ENCODE data around the gene MIEF1.

MIEF1 gene

GRCh38 chr22:39471381-39472141 is 30.5 kb upstream of the MIEF1 start:
- no peak for DNase-seq

DNA sequence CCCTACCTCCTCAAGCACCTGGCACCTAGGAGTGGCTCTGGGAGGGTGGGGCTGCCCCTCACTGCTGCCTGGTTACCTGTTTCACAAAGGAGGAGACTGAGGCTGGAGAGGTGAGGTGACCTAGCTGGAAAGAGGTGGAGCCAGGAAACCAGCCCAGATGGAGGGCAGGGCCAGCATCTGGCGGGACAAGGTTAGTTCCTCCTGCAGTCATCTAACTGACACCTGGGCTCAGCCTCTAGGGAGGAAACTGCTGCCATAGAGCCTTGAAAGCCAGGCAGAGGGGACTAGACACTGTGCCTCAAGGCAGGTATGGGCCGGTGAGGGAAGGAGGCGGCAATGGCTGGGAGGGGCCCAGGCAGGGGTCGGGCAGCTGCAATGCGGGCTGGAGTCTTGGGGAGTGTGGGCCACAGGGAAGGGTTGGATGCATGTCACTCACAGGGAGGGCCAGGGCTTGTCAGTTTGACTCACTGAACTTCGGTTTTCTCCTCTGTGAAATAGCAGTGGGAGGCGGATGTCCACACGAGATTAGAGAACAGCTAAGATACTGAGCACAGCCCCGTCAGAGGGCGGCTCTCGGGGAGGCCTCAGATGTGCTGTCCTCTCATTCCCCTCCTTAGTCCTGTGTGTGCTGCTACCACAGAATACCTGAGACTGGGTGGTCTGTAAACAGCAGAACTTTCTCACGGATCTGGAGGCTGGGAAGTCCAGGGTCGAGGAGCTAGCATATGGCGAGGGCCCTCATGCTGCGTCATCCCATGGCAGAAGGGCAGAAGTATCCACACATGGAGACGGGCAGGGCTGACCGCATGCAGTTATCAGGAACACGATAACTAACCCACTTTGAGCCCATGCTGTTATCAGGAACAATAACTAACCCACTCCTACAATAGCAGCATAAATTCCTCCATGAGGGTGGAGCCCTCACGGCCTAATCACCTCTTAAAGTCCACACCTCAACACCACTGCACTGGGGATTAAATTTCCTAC is 29.2 kb upstream of the MIEF1 start:
- DNase-seq: no peak

GRCh38 chr22:39473851-39474250 is 28.2 kb upstream of the MIEF1 start:
- no peak for DNase-seq

DNA sequence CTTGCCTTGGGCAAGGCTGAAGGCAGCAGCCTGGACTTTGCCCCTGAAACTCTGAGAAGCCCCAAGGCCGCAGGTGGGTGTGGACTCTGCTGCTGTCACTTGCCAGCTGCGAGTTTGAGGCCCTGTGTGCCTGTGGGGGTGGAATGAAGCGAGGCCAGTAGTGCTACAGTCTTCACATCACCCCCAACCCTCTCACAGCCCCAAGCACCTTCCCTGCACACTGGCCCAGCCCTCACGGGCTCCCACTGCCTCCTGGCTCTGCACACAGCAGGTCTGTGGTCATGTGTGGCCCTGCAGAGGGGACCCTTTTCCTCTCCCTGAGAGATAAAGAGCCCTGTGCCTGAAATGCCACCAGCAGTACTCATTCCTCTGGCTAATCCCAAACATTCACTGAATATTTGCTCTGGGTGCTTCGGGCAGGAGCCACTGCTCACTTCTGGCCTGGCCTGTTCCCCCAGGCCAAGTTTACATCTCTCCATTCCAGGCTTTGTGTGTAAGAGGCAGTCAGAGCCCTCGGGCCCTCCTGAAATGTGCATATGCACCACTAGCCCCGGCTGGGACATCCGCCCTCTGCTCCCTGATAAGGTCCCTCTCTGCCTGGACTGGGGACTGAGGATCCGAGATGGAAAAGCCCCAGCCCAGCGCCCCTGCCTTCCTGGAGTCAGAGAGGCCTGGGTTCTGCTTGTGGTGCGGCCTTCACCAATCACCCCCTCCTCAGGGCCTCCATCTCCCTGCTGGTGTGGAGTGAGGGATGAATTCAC is 27.6 kb upstream of the MIEF1 start:
- no peak for DNase-seq

GRCh38 chr22:39475337-39475736 is 26.8 kb upstream of the MIEF1 start:
- no peak for DNase-seq

- no peak for DNase-seq
Observed at GRCh38 chr22:39475902-39476301, 26.2 kb upstream of the MIEF1 start.

DNA sequence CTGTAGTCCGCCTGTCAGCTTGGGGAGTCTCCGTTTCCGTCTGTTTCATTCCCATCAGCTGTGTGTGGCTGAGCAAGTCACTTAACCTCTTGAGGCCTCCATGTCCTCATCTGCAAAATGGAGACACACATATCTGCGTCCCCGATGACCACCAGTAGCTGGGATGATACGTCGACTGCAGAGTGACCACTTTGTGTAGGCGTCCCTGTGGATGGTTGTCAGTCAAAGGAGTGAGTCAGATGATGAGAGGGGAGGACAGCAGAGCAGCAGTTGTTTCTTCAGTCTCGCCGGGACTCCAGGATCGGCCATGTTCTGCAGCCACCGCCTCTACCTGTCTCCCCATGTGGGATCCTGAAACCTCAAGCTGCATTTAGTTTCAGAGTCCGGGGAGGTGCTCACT is 25.4 kb upstream of the MIEF1 start:
- no peak for DNase-seq

DNA sequence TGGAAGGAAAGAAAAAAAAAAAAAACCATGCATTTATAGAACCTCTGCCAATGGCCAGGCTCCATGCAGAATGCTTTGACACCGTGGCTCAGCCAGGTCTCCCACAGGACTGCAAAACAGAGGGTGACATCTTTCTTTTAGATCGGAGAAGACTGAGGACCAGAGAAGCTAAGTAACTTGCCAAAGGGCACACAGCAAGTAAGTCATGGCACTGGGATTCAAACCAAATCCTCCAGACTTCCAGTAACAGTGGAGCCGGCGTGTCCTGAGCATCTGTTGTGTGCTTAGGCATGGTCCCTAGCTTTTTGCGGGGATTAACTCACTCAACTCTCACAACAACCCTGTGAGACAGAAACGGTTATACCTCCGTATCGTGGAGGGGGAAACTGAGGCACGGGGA is 24.5 kb upstream of the MIEF1 start:
- DNase-seq: no peak

GRCh38 chr22:39478441-39478850 is 23.6 kb upstream of the MIEF1 start:
- peak; percentile 33 for DNase-seq

DNA sequence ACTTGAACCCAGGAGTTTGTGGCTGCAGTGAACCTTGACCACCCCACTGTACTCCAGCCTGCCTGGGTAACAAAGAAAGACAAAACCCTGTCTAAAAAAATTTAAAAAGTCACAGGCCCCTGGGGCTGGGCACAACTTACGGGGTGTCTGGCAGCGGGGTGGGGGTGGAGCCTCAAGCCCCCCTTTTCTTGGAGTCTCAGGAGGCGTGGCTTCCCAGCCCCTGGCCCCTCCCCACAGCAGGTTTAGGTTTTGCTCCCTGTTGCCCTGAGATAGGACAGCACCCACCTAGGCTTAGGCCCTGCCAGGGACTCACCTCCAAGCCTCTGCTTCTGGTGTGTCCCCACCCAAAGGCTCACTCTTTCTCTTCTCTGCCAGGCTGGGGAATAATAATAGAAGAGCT is 22.8 kb upstream of the MIEF1 start:
- DNase-seq: no peak

DNA sequence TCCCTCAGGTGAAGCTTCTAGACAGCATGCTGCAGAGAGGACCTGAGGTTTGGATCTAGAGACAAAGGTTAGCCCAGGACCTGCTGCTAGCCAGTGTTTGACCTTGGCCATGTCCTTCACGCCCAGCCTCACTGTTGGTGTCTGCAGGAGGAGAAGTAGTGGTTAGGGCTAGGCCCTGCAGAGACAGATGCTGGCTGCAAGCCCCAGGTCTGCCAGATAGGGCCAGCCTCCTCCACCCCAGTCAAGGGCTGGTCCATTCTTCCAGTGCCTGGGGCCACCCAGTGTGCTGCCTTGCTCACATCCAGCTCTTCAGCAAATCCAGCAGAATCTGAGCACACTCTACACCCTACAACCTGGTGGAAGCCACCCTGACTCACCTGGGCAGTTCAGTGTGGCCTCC is 21.5 kb upstream of the MIEF1 start:
- DNase-seq: no peak

DNA sequence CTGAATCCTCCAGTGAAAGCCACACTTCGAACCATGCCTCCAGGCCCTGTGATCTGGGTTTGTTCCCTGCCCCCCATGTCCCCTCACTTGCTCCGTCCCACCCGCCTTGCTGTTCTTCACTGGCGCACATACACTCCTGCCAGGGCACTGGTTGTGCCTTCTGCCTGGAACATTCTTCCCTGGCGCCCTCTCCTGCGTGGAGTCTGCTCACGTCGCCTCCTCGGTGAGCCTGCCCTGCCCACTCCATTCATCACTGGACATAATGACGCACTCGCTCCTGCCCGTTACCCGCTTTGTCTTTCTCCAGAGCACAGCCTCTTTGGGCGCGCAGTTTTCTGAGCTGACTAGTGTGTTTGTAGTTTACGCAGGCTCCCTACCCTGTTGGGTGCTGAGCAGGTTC is 21.0 kb upstream of the MIEF1 start:
- no peak for DNase-seq

GRCh38 chr22:39481595-39481994 is 20.5 kb upstream of the MIEF1 start:
- no peak for DNase-seq

DNA sequence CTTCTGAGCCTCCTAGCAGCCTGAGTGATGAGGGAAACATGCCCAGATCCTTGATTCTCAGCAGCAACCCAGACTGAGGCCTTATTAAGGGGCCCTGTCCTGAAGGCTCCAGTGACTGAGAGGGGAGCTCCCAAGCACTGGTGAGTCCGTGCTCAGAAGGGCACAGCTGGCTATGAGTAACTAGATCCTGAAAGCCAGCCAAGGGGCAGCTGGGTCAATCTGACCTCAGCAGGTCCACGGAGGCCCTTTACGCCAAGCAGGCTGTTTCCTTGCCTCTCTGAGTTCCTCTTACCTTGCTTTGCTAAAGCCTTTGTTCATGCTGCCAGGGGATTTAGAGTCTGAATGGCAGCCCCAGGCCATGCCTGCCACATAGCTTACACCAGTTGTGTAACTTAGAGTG is 19.3 kb upstream of the MIEF1 start:
- no peak for DNase-seq

DNA sequence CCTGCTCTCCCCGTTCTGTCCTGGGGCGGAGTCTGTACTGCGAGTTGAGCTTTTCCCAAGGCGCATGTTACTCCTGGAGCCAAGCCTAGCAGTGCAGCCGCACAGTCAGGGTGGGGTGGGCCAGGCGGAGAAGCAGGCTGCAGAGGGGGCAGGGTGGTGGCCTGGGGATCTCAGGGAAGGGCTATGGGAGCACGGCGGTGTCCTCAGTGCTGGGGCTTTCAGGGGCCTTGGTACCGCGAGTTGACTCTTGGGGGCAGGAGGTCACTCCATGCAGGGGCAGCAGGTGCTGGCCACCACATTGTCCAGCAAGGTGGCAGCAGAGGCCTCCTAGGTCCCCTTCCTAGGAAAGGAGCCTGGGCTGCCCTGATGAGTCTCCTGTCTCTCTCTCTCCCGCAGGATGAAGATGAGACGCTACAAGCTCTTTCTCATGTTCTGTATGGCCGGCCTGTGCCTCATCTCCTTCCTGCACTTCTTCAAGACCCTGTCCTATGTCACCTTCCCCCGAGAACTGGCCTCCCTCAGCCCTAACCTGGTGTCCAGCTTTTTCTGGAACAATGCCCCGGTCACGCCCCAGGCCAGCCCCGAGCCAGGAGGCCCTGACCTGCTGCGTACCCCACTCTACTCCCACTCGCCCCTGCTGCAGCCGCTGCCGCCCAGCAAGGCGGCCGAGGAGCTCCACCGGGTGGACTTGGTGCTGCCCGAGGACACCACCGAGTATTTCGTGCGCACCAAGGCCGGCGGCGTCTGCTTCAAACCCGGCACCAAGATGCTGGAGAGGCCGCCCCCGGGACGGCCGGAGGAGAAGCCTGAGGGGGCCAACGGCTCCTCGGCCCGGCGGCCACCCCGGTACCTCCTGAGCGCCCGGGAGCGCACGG is 14.9 kb upstream of the MIEF1 start:
- no peak for DNase-seq

GRCh38 chr22:39487826-39488520 is 14.1 kb upstream of the MIEF1 start:
- DNase-seq: no peak

- no peak for DNase-seq
Observed at GRCh38 chr22:39488563-39489083, 13.5 kb upstream of the MIEF1 start.

GRCh38 chr22:39489094-39490068 is 12.7 kb upstream of the MIEF1 start:
- DNase-seq: no peak

DNA sequence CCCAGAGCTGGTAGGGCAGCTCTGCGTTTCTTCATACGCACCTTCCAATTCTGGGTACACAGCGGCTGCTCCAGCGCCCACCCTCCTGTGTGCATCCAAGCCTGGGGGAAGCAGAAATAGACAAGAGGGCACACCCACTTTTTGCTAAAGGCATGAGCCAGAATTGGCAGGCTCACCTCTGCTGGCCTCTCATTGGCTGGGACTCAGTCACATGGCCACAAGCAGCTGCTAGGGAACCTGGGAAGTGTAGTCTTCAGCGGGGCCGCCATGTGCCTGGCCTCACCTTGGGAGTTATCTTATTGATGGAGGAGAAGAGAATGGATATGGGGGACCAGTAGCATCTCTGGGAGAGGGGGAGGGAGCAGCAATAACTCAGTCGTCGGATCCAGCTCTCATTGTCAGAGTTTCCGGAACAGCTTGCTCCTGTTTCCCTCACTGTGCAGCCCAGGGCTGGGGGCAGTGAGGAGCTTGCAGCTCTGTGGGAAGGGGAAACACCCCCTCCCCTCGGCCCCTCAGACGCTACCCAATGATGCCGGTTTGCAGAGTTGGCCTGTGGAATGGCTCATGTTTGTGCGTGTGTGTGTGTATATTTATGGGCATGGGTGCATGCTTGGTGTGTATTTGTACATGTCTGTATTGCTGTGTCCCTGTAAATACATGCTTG is 11.8 kb upstream of the MIEF1 start:
- peak; percentile 89 for DNase-seq
